ENCODE results near the gene CCDC39. TPM values are rescaled to one million over a fixed set of nuclear protein-coding genes. Genes with fewer than 3 reads are reported as not detected.

The CCDC39 gene
- total RNA-seq = not detected

GRCh38 chr3:180679178-180680096 lies at the start of gene CCDC39:
CCDC39 (minus strand) TSS chr3:180679489; CDS start chr3:180679380, 109 bp downstream.
- H3K27me3 ChIP-seq = peaks cover 27% of the 10 kb centered on the region
- TF ChIP-seq EP300 (IDR thresholded peaks at IDR 0.05) (no peak), CTCF (IDR thresholded peaks at IDR 0.05) (no peak), POLR2A (IDR thresholded peaks at IDR 0.05) (no peak), POLR2AphosphoS5 (IDR thresholded peaks at IDR 0.05) (no peak)
- ATAC-seq = peak; percentile 74
- 0 to 2% methylated on average over 25 to 26 of the region's 56 CpGs for WGBS, 2 donors (ENCODE audit: low coverage in 1 of 2)
- H3K36me3 ChIP-seq = no peaks in the 10 kb centered on the region
- no peaks in the 10 kb centered on the region for H3K9me3 ChIP-seq
- H3K27ac ChIP-seq = no peak within 1 kb of the TSS
- peaks cover 0 to 21% (median 6%) of the 10 kb centered on the region in 3 donors for H3K4me1 ChIP-seq
- H3K4me3 ChIP-seq = peak within 1 kb of the TSS; percentile 55 to 58

- no peaks in the 10 kb centered on the region for H3K36me3 ChIP-seq
- ATAC-seq = no peak
- WGBS, 2 donors (ENCODE audit: low coverage in 1 of 2) = 0 to 86% methylated on average over 1 of the region's 1 CpG
- H3K27ac ChIP-seq = no peak overlapping the region
- no peaks in the 10 kb centered on the region for H3K27me3 ChIP-seq
- no peaks in the 10 kb centered on the region for H3K4me1 ChIP-seq
- no peak for TF ChIP-seq EP300 (IDR thresholded peaks at IDR 0.05)
- no peak for TF ChIP-seq POLR2A (IDR thresholded peaks at IDR 0.05)
- no peak for TF ChIP-seq POLR2AphosphoS5 (IDR thresholded peaks at IDR 0.05)
- no peak for TF ChIP-seq CTCF (IDR thresholded peaks at IDR 0.05)
- H3K4me3 ChIP-seq = no peak overlapping the region
- no peaks in the 10 kb centered on the region for H3K9me3 ChIP-seq
Measured at GRCh38 chr3:180720012-180720411, 40.7 kb upstream of the CCDC39 start.

GRCh38 chr3:180707896-180708295 lies 28.6 kb upstream of the CCDC39 start:
- TF ChIP-seq CTCF (IDR thresholded peaks at IDR 0.05) (no peak), POLR2AphosphoS5 (IDR thresholded peaks at IDR 0.05) (no peak), EP300 (IDR thresholded peaks at IDR 0.05) (no peak), POLR2A (IDR thresholded peaks at IDR 0.05) (no peak)
- 17 to 26% methylated on average over 2 of the region's 2 CpGs for WGBS, 2 donors (ENCODE audit: low coverage in 1 of 2)
- H3K27me3 ChIP-seq = no peaks in the 10 kb centered on the region
- H3K4me1 ChIP-seq = no peaks in the 10 kb centered on the region
- H3K4me3 ChIP-seq = no peak overlapping the region
- H3K9me3 ChIP-seq = peaks cover 0 to 5% (median 0%) of the 10 kb centered on the region in 3 donors
- no peaks in the 10 kb centered on the region for H3K36me3 ChIP-seq
- ATAC-seq = no peak
- H3K27ac ChIP-seq = no peak overlapping the region

GRCh38 chr3:180705619-180706018 lies 26.3 kb upstream of the CCDC39 start:
- 41 to 81% methylated on average over 4 of the region's 4 CpGs for WGBS, 2 donors (ENCODE audit: low coverage in 1 of 2)
- Histone ChIP-seq H3K4me1 (no peaks in the 10 kb centered on the region), H3K27ac (no peak overlapping the region), H3K36me3 (no peaks in the 10 kb centered on the region), H3K9me3 (peaks cover 0 to 5% (median 0%) of the 10 kb centered on the region in 3 donors), H3K4me3 (no peak overlapping the region), H3K27me3 (no peaks in the 10 kb centered on the region)
- no peak for TF ChIP-seq CTCF (IDR thresholded peaks at IDR 0.05)
- TF ChIP-seq POLR2AphosphoS5 (IDR thresholded peaks at IDR 0.05) = no peak
- TF ChIP-seq EP300 (IDR thresholded peaks at IDR 0.05) = no peak
- no peak for TF ChIP-seq POLR2A (IDR thresholded peaks at IDR 0.05)
- ATAC-seq = no peak

- Histone ChIP-seq H3K4me1 (no peaks in the 10 kb centered on the region), H3K9me3 (peaks cover 0 to 5% (median 0%) of the 10 kb centered on the region in 3 donors), H3K36me3 (no peaks in the 10 kb centered on the region), H3K27ac (no peak overlapping the region), H3K4me3 (no peak overlapping the region), H3K27me3 (no peaks in the 10 kb centered on the region)
- TF ChIP-seq EP300 (IDR thresholded peaks at IDR 0.05) (no peak), CTCF (IDR thresholded peaks at IDR 0.05) (no peak), POLR2AphosphoS5 (IDR thresholded peaks at IDR 0.05) (no peak), POLR2A (IDR thresholded peaks at IDR 0.05) (no peak)
- ATAC-seq = no peak
Measured at GRCh38 chr3:180704532-180704931, 25.2 kb upstream of the CCDC39 start.
